GM12878 (cell line): ENCODE results near the gene HDAC8. TPM values are rescaled to one million over a fixed set of nuclear protein-coding genes. Genes with fewer than 3 reads are reported as not detected.

ENCODE experiments used
- ATAC-seq: fragments of 200-7000 bp; cut with Tn5 transposase; 3 replicates; pipeline ENCODE4 v1.9.1; 2020; ENCODE audit warnings: mild to moderate bottlenecking, moderate library complexity
- BruUV-seq: library from RNA; stranded (reverse); fragments of 400-500 nt; replicated peaks from 2 replicates; lab custom pipeline; 2021; lab: Mats Ljungman, UMichigan
- CTCF ChIA-PET: fragments of 300-600 bp; sonication (Branson Sonifier 250); formaldehyde crosslinking; extraction: SDS; loops from one replicate; lab custom pipeline; 2021; ENCODE audit warnings: inconsistent platforms; lab: Yijun Ruan, JAX
- POLR2A ChIA-PET: fragments of 350-600 bp; formaldehyde crosslinking; extraction: SDS; loops from one replicate; lab custom pipeline; 2021; ENCODE audit warnings: inconsistent platforms; lab: Charles Lee
- RAD21 ChIA-PET: fragments of 300-600 bp; sonication (Branson Sonifier 250); formaldehyde crosslinking; loops from one replicate; lab custom pipeline; 2023; ENCODE audit warnings: antibody characterized with exemption; ENCODE audit not compliant: unreplicated experiment; lab: Charles Lee
- SMC1A ChIA-PET: fragments of 300-600 bp; sonication (Branson Sonifier 250); formaldehyde crosslinking; loops from one replicate; lab custom pipeline; 2023; ENCODE audit not compliant: unreplicated experiment, uncharacterized antibody; lab: Charles Lee
- DNase-seq: peaks from one replicate; pipeline ENCODE4 v3.0.0-alpha.2; 2011; ENCODE audit warnings: low read depth, low spot score
- FAIRE-seq: peaks from 3 replicates; lab custom pipeline; 2011; peaks lifted over from hg19 to GRCh38; lab: Jason Lieb, UNC
- H2AFZ ChIP-seq: 2 replicates; pipeline ENCODE4 v1.6.0; 2011; ENCODE audit warnings: low read depth, low read length, control low read depth; ENCODE audit not compliant: control insufficient read depth
- H3K27ac ChIP-seq: 2 replicates; pipeline ENCODE4 v1.5.1; 2011; ENCODE audit warnings: control low read depth; ENCODE audit not compliant: control insufficient read depth, insufficient read depth
- H3K27me3 ChIP-seq, 2 experiments: replicated peaks in 1 of 2; 2 replicates each; pipeline versions ENCODE4 v1.6.0 to v1.6.1; 2011; ENCODE audit warnings: low read length in 1 of 2; ENCODE audit not compliant: control insufficient read depth in 2 of 2, insufficient read depth in 2 of 2
- H3K36me3 ChIP-seq, 2 experiments: 2 replicates each; pipeline ENCODE4 v1.5.1; 2011; ENCODE audit warnings: low read length in 1 of 2; ENCODE audit not compliant: control insufficient read depth in 2 of 2, insufficient read depth in 2 of 2
- H3K4me1 ChIP-seq: 2 replicates; pipeline ENCODE4 v1.6.1; 2011; ENCODE audit warnings: mild to moderate bottlenecking, low read length, moderate library complexity, mixed read lengths; ENCODE audit not compliant: control insufficient read depth, insufficient read depth
- H3K4me2 ChIP-seq: 2 replicates; pipeline ENCODE4 v1.6.0; 2011; ENCODE audit warnings: control low read depth; ENCODE audit not compliant: control insufficient read depth, insufficient read depth
- H3K4me3 ChIP-seq: fragments of 200-600 bp; sonication (generic); 2 replicates; pipeline ENCODE4 v1.5.1; 2016
- H3K79me2 ChIP-seq: 2 replicates; pipeline ENCODE4 v1.6.0; 2011; ENCODE audit warnings: low read length; ENCODE audit not compliant: control insufficient read depth, insufficient read depth
- H3K9ac ChIP-seq: 2 replicates; pipeline ENCODE4 v1.8.0; 2011; ENCODE audit warnings: low read length, control low read depth, mixed read lengths; ENCODE audit not compliant: control insufficient read depth, insufficient read depth
- H3K9me3 ChIP-seq: replicated peaks from 3 replicates; pipeline ENCODE4 v1.5.1; 2011; ENCODE audit warnings: mild to moderate bottlenecking, low read length; ENCODE audit not compliant: control insufficient read depth, insufficient read depth
- H4K20me1 ChIP-seq: 2 replicates; pipeline ENCODE4 v1.6.0; 2011; ENCODE audit not compliant: control insufficient read depth, insufficient read depth
- ATF7 ChIP-seq: fragments of 450-650 bp; IDR thresholded peaks from 2 replicates; pipeline ENCODE4 v1.6.1; 2016; ENCODE audit warnings: low read depth, mild to moderate bottlenecking
- BCL3 ChIP-seq: IDR thresholded peaks from 2 replicates; pipeline ENCODE4 v1.6.1; 2011; ENCODE audit warnings: borderline replicate concordance, low read depth, mild to moderate bottlenecking, moderate library complexity, low read length; ENCODE audit not compliant: insufficient read depth, poor library complexity, severe bottlenecking
- CHD4 ChIP-seq: fragments of 200-600 bp; sonication (generic); IDR thresholded peaks from 2 replicates; pipeline ENCODE4 v1.6.1; 2016; ENCODE audit warnings: mild to moderate bottlenecking
- ESRRA ChIP-seq: IDR thresholded peaks from 2 replicates; pipeline ENCODE4 v1.6.1; 2012; ENCODE audit warnings: mild to moderate bottlenecking, low read length, improper control_type of control experiment
- GABPA ChIP-seq: IDR thresholded peaks from 2 replicates; pipeline ENCODE4 v1.6.1; 2014; ENCODE audit warnings: antibody characterized with exemption, low read depth, mild to moderate bottlenecking, inconsistent platforms
- MYB ChIP-seq: fragments of 150-350 bp; IDR thresholded peaks from 2 replicates; pipeline ENCODE4 v1.6.1; 2014; ENCODE audit warnings: mild to moderate bottlenecking, low read depth, low read length, borderline replicate concordance
- NFYB ChIP-seq: IDR thresholded peaks from 2 replicates; pipeline ENCODE4 v1.6.1; 2011; ENCODE audit warnings: low read depth, mild to moderate bottlenecking, low read length, improper control_type of control experiment, moderate library complexity; ENCODE audit not compliant: insufficient read depth
- NR2C1 ChIP-seq: fragments of 450-650 bp; IDR thresholded peaks from 2 replicates; pipeline ENCODE4 v1.6.1; 2017; ENCODE audit warnings: antibody characterized with exemption, mild to moderate bottlenecking, moderate library complexity
- NR2C2 ChIP-seq: IDR thresholded peaks from 2 replicates; pipeline ENCODE4 v1.6.1; 2011; ENCODE audit warnings: borderline replicate concordance, low read depth; ENCODE audit not compliant: control insufficient read depth, insufficient read length
- RAD51 ChIP-seq: fragments of 450-650 bp; IDR thresholded peaks from 2 replicates; pipeline ENCODE4 v1.6.1; 2016; ENCODE audit warnings: moderate library complexity, mild to moderate bottlenecking, inconsistent platforms
- SP1 ChIP-seq: IDR thresholded peaks from one replicate; pipeline ENCODE4 v1.6.1; 2011; ENCODE audit warnings: low read depth, low read length
- STAT1 ChIP-seq: fragments of 450-650 bp; conservative IDR thresholded peaks from 2 replicates; pipeline ENCODE4 v1.6.1; 2014; ENCODE audit warnings: antibody characterized with exemption, mild to moderate bottlenecking
- SUPT20H ChIP-seq: IDR thresholded peaks from 2 replicates; pipeline ENCODE4 v1.6.1; 2011; ENCODE audit warnings: low read depth, mild to moderate bottlenecking, low read length, moderate library complexity, borderline replicate concordance; ENCODE audit not compliant: control insufficient read depth
- ZBED1 ChIP-seq: IDR thresholded peaks from 2 replicates; pipeline ENCODE4 v1.6.1; 2016; ENCODE audit warnings: borderline replicate concordance
- WGBS: methylation state at CpG from one replicate; pipeline ENCODE4 v1.1.6; 2016; ENCODE audit warnings: low lambda C conversion rate; ENCODE audit not compliant: insufficient replicate concordance, insufficient coverage; ENCODE audit errors: missing lambda C conversion rate; 5-methylcytosine and 5-hydroxymethylcytosine counted together
- in situ Hi-C: fragments of 300-500 bp; cut with MboI; formaldehyde crosslinking; loops from 9 replicates; pipeline ENCODE4 v1.14.3; 2018; ENCODE audit warnings: mixed read lengths
- intact Hi-C: fragments of 100-400 bp; cut with micrococcal nuclease; formaldehyde crosslinking; loops from one replicate; pipeline ENCODE4 v1.14.2; 2022; ENCODE audit not compliant: unreplicated experiment
- polyA plus RNA-seq, 11 experiments: library from polyadenylated mRNA; depleted of rRNA in 4 of 11; unstranded in 6 of 11; stranded (reverse) in 5 of 11; fragments of >200 nt; fragmentation: Nextera tagmentation in 4 of 11; fragmentation: Illumina TruSeq in 1 of 11; extraction: Ambion mirVana in 4 of 11; extraction: Trizol in 1 of 11; gene quantifications; 1 replicate in 1 of 11; 2 replicates in 10 of 11; pipeline versions ENCODE4 v1.2.1 to v1.2.3, GENCODE V29; 2011 to 2016; ENCODE audit warnings: inconsistent platforms in 2 of 11, missing spikeins in 2 of 11, low read depth in 1 of 11
- total RNA-seq, 4 experiments: library from RNA; depleted of rRNA in 3 of 4; stranded (reverse); fragments of >200 nt in 3 of 4; fragmentation: Illumina TruSeq in 1 of 4; extraction: Trizol in 1 of 4; gene quantifications; 2 replicates each; pipeline versions ENCODE4 v1.2.1 to v1.2.3, GENCODE V29; 2013 to 2021
- TF ChIP-seq, protein P1 (sequence below): fragments of 450-650 bp; formaldehyde crosslinking; IDR thresholded peaks from 2 replicates; pipeline ENCODE4 v1.4.0; 2020; ENCODE audit warnings: mild to moderate bottlenecking, moderate library complexity

Gene HDAC8
- total and polyA plus RNA-seq, 10 of the 15 experiments (the other 5 are each of a cell fraction or from before 2014, with no cell fraction given): 18.1 to 34.7 (median 29.1) TPM

DNA sequence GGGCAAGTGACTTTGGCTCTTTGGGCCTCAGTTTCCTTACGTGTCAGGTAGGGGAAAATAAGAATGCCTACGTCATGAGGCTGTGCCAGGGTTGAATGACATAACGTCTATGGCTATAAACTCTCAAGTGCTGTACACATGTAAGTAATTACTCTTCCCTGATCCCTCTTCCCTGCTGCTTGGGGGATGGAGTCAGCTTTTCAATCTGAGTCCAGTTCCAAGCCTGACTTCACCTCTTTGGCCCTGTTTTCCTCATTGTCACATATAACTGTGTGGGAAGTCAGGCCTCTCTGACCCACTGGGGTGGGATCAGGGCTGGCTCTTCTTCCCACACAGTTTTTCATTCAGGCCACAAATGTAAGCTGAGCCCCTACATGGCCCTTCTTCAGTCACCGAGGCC, 255.5 kb downstream of the HDAC8 start:
- FAIRE-seq (no peak), DNase-seq (no peak), ATAC-seq (no peak)
- no peak overlapping the region for H2AFZ ChIP-seq
- RAD21 ChIA-PET: no interaction called here
- intact Hi-C loops: no loop called here
- H3K27ac ChIP-seq: no peak overlapping the region
- in situ Hi-C loops: no loop called here
- H3K9ac ChIP-seq: no peak overlapping the region
- H3K79me2 ChIP-seq: no peaks in the 10 kb centered on the region
- no peaks in the 10 kb centered on the region for H3K9me3 ChIP-seq
- H3K36me3 ChIP-seq: no peaks in the 10 kb centered on the region
- H3K4me3 ChIP-seq: no peak overlapping the region
- peaks cover 0 to 4% of the 10 kb centered on the region in 2 experiments; a peak in 1 of 4 replicates for H3K27me3 ChIP-seq
- no peak for TF ChIP-seq GABPA
- TF ChIP-seq SUPT20H: no peak
- no peak for TF ChIP-seq MYB
- no peak for TF ChIP-seq ATF7
- no peak for TF ChIP-seq NFYB
- no peak for TF ChIP-seq ESRRA
- no peak for TF ChIP-seq NR2C1
- no peak for TF ChIP-seq RAD51
- TF ChIP-seq, protein P1, sequence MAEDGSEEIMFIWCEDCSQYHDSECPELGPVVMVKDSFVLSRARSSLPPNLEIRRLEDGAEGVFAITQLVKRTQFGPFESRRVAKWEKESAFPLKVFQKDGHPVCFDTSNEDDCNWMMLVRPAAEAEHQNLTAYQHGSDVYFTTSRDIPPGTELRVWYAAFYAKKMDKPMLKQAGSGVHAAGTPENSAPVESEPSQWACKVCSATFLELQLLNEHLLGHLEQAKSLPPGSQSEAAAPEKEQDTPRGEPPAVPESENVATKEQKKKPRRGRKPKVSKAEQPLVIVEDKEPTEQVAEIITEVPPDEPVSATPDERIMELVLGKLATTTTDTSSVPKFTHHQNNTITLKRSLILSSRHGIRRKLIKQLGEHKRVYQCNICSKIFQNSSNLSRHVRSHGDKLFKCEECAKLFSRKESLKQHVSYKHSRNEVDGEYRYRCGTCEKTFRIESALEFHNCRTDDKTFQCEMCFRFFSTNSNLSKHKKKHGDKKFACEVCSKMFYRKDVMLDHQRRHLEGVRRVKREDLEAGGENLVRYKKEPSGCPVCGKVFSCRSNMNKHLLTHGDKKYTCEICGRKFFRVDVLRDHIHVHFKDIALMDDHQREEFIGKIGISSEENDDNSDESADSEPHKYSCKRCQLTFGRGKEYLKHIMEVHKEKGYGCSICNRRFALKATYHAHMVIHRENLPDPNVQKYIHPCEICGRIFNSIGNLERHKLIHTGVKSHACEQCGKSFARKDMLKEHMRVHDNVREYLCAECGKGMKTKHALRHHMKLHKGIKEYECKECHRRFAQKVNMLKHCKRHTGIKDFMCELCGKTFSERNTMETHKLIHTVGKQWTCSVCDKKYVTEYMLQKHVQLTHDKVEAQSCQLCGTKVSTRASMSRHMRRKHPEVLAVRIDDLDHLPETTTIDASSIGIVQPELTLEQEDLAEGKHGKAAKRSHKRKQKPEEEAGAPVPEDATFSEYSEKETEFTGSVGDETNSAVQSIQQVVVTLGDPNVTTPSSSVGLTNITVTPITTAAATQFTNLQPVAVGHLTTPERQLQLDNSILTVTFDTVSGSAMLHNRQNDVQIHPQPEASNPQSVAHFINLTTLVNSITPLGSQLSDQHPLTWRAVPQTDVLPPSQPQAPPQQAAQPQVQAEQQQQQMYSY (CRISPR knock-in tag): no peak
- no peak for TF ChIP-seq STAT1
- TF ChIP-seq ZBED1: no peak
- no peak for TF ChIP-seq SP1
- no peak for TF ChIP-seq CHD4
- no peak for TF ChIP-seq BCL3
- no peak for TF ChIP-seq NR2C2
- peaks cover 3% of the 10 kb centered on the region; the same call in 1 of the 2 replicates for H4K20me1 ChIP-seq
- POLR2A ChIA-PET: no interaction called here
- no TSS peak for BruUV-seq
- no peak overlapping the region for H3K4me2 ChIP-seq
- 11% methylated on average over 4 of the region's 4 CpGs for WGBS
- SMC1A ChIA-PET: no interaction called here
- H3K4me1 ChIP-seq: no peaks in the 10 kb centered on the region
- CTCF ChIA-PET: interaction anchor here (1.1 kb wide), 1 partner anchor 22 kb away, joined by 3 read pairs; no protein-coding TSS in a partner anchor
